ENCODE results near the gene GFRA1.

Gene GFRA1

GRCh38 chr10:116122664-116123063 is 150.3 kb downstream of the GFRA1 start:
- H3K9me3 ChIP-seq (ENCODE audit: control insufficient read depth, low read length): no peaks in the 10 kb centered on the region
- DNase-seq: no peak
- no peaks in the 10 kb centered on the region for H3K4me1 ChIP-seq (ENCODE audit: control insufficient read depth, insufficient read depth, low read length, poor library complexity, severe bottlenecking)
- no peaks in the 10 kb centered on the region for H3K27me3 ChIP-seq (replicated peaks; ENCODE audit: control insufficient read depth, insufficient read depth, low read length, poor library complexity, severe bottlenecking)
- H3K27ac ChIP-seq (ENCODE audit: insufficient read depth, low read length, poor library complexity, severe bottlenecking): no peak overlapping the region
- no peaks in the 10 kb centered on the region for H3K36me3 ChIP-seq (ENCODE audit: control insufficient read depth, insufficient read depth, low read length)
- no peak overlapping the region for H3K4me3 ChIP-seq (ENCODE audit: insufficient read depth, low read depth, low read length, poor library complexity, severe bottlenecking)

- no peaks in the 10 kb centered on the region for H3K27me3 ChIP-seq (replicated peaks; ENCODE audit: control insufficient read depth, insufficient read depth, low read length, poor library complexity, severe bottlenecking)
Observed at GRCh38 chr10:116121640-116122525, 151.1 kb downstream of the GFRA1 start.

DNA sequence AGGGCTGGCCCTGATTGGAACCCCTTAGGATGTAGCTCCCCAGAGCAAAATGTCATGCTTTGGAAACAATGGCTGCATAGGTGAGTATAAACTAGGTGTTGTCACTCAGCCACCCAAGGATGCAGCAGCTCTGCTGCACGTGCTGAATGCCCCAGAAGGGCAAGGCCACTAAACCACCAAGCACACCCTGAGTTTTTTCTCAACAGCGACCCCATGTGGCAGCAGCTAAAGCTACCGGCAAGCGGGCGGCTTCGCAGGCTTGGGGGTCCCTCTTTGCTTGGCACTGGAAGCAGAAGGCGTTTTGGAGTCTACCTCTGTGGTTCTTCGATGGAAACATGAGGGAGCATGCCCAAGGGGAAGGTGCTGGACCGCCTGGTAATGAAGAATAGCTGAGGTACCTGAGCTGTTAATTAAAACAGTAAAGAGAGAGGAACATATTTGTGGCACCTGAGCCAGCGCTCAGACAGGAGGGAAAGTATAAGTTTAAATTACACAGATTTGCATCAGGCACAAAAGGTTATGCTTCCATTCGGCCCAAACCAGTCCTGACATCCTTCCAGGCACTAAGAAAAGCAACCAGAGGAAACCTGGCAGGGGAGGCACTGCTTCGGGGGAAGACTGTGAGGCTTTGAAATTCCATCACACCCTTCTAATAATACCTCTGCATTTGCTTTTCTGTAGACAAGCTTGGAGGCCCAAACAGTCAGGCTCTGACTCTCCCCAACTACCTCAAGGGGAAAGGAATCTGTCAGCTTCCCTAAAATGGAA is 152.1 kb downstream of the GFRA1 start:
- Histone ChIP-seq H3K36me3 (ENCODE audit: control insufficient read depth, insufficient read depth, low read length) (no peaks in the 10 kb centered on the region), H3K27me3 (replicated peaks; ENCODE audit: control insufficient read depth, insufficient read depth, low read length, poor library complexity, severe bottlenecking) (no peaks in the 10 kb centered on the region), H3K4me1 (ENCODE audit: control insufficient read depth, insufficient read depth, low read length, poor library complexity, severe bottlenecking) (no peaks in the 10 kb centered on the region), H3K4me3 (ENCODE audit: insufficient read depth, low read depth, low read length, poor library complexity, severe bottlenecking) (no peak overlapping the region), H3K9me3 (ENCODE audit: control insufficient read depth, low read length) (no peaks in the 10 kb centered on the region), H3K27ac (ENCODE audit: insufficient read depth, low read length, poor library complexity, severe bottlenecking) (no peak overlapping the region)
- no peak for DNase-seq

More at GRCh38 chr10:116121640-116122525, 151.1 kb downstream of the GFRA1 start:
- Histone ChIP-seq H3K9me3 (ENCODE audit: control insufficient read depth, low read length) (no peaks in the 10 kb centered on the region), H3K4me1 (ENCODE audit: control insufficient read depth, insufficient read depth, low read length, poor library complexity, severe bottlenecking) (no peaks in the 10 kb centered on the region), H3K4me3 (ENCODE audit: insufficient read depth, low read depth, low read length, poor library complexity, severe bottlenecking) (no peak overlapping the region), H3K27ac (ENCODE audit: insufficient read depth, low read length, poor library complexity, severe bottlenecking) (no peak overlapping the region), H3K36me3 (ENCODE audit: control insufficient read depth, insufficient read depth, low read length) (no peaks in the 10 kb centered on the region)
- no peak for DNase-seq

- H3K4me3 ChIP-seq (ENCODE audit: insufficient read depth, low read depth, low read length, poor library complexity, severe bottlenecking): no peak overlapping the region
- H3K9me3 ChIP-seq (ENCODE audit: control insufficient read depth, low read length): no peaks in the 10 kb centered on the region
- no peaks in the 10 kb centered on the region for H3K27me3 ChIP-seq (replicated peaks; ENCODE audit: control insufficient read depth, insufficient read depth, low read length, poor library complexity, severe bottlenecking)
- no peaks in the 10 kb centered on the region for H3K4me1 ChIP-seq (ENCODE audit: control insufficient read depth, insufficient read depth, low read length, poor library complexity, severe bottlenecking)
- no peak for DNase-seq
- H3K27ac ChIP-seq (ENCODE audit: insufficient read depth, low read length, poor library complexity, severe bottlenecking): no peak overlapping the region
- no peaks in the 10 kb centered on the region for H3K36me3 ChIP-seq (ENCODE audit: control insufficient read depth, insufficient read depth, low read length)
Observed at GRCh38 chr10:116118847-116119246, 154.2 kb downstream of the GFRA1 start.

DNA sequence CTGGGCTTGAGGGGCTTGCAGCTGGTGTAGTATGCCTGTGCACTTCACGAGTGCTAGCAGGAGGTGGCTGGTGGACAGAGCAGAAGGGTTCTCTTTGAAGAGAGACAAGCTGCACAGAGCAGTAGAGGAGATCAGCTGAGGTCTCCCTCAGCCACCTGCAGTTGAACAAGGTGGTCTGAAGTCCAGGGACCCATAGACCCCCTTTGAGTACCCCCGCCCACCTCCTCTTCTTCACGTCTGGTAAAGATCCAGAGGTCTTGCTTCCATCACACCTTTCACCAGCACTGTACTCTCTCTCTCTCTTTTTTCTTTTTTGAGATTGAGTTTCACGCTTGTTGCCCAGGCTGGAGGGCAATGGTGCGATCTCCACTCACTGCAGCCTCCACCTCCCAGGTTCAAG is 157.2 kb downstream of the GFRA1 start:
- no peak for DNase-seq
- Histone ChIP-seq H3K9me3 (ENCODE audit: control insufficient read depth, low read length) (no peaks in the 10 kb centered on the region), H3K27ac (ENCODE audit: insufficient read depth, low read length, poor library complexity, severe bottlenecking) (no peak overlapping the region), H3K36me3 (ENCODE audit: control insufficient read depth, insufficient read depth, low read length) (no peaks in the 10 kb centered on the region), H3K4me3 (ENCODE audit: insufficient read depth, low read depth, low read length, poor library complexity, severe bottlenecking) (no peak overlapping the region), H3K27me3 (replicated peaks; ENCODE audit: control insufficient read depth, insufficient read depth, low read length, poor library complexity, severe bottlenecking) (no peaks in the 10 kb centered on the region), H3K4me1 (ENCODE audit: control insufficient read depth, insufficient read depth, low read length, poor library complexity, severe bottlenecking) (no peaks in the 10 kb centered on the region)

GRCh38 chr10:116115036-116115641 is 157.9 kb downstream of the GFRA1 start:
- no peaks in the 10 kb centered on the region for H3K4me1 ChIP-seq (ENCODE audit: control insufficient read depth, insufficient read depth, low read length, poor library complexity, severe bottlenecking)
- no peaks in the 10 kb centered on the region for H3K36me3 ChIP-seq (ENCODE audit: control insufficient read depth, insufficient read depth, low read length)
- DNase-seq: no peak
- no peak overlapping the region for H3K27ac ChIP-seq (ENCODE audit: insufficient read depth, low read length, poor library complexity, severe bottlenecking)
- no peak overlapping the region for H3K4me3 ChIP-seq (ENCODE audit: insufficient read depth, low read depth, low read length, poor library complexity, severe bottlenecking)
- no peaks in the 10 kb centered on the region for H3K27me3 ChIP-seq (replicated peaks; ENCODE audit: control insufficient read depth, insufficient read depth, low read length, poor library complexity, severe bottlenecking)
- H3K9me3 ChIP-seq (ENCODE audit: control insufficient read depth, low read length): no peaks in the 10 kb centered on the region

GRCh38 chr10:116113721-116114501 is 159.1 kb downstream of the GFRA1 start:
- Histone ChIP-seq H3K27ac (ENCODE audit: insufficient read depth, low read length, poor library complexity, severe bottlenecking) (no peak overlapping the region), H3K4me3 (ENCODE audit: insufficient read depth, low read depth, low read length, poor library complexity, severe bottlenecking) (no peak overlapping the region)
- DNase-seq: no peak

DNA sequence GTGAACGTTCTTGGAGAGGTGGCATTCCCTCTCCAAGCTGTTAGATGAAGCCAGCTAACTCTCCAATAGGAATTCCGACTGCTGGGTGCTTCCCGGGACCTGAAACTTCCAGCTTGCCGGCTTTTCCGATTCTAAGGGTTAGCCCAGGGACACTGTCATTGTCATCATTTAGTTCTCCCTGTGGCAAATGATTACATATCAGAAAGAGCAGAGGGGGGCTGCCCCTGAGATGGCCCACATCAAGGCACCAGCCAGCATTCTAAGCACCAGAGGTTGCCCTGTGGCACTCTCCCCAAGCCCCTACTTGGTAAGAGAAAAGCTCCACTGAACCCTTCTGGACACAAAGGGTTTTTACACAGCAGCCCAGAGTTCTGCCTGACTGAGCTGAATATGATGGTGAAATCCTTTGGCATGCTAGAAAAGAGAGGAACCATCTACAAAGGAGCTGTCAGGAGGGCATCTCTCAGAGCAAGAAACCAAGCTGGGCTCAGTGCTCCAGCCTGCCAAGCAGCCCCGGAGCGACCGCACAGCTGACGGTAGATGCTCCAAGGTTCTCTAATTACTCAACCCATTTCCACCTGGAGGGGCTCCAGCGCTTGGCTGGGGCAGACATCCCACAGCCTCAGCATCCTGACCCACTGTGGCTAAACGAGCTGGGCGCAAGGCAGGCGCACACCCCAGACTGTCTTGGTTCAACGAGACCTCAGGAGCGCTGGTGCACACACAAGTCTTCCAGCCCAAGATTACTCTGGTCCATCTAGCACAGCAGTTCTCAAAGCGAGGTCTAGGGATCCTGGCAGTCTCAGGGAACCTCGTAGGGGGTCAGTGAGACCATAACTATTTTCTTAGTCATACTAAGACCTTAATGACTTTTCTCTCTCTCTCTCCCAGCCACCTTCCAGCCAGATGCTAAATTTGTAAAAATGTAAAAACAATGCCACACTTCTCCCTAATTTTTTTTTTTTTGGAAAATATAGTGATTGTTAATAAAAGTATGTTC is 160.5 kb downstream of the GFRA1 start:
- no peak for DNase-seq
- Histone ChIP-seq H3K27me3 (replicated peaks; ENCODE audit: control insufficient read depth, insufficient read depth, low read length, poor library complexity, severe bottlenecking) (no peaks in the 10 kb centered on the region), H3K36me3 (ENCODE audit: control insufficient read depth, insufficient read depth, low read length) (no peaks in the 10 kb centered on the region), H3K9me3 (ENCODE audit: control insufficient read depth, low read length) (no peaks in the 10 kb centered on the region), H3K4me1 (ENCODE audit: control insufficient read depth, insufficient read depth, low read length, poor library complexity, severe bottlenecking) (no peaks in the 10 kb centered on the region), H3K27ac (ENCODE audit: insufficient read depth, low read length, poor library complexity, severe bottlenecking) (no peak overlapping the region), H3K4me3 (ENCODE audit: insufficient read depth, low read depth, low read length, poor library complexity, severe bottlenecking) (no peak overlapping the region)

More at GRCh38 chr10:116113721-116114501, 159.1 kb downstream of the GFRA1 start:
- Histone ChIP-seq H3K36me3 (ENCODE audit: control insufficient read depth, insufficient read depth, low read length) (no peaks in the 10 kb centered on the region), H3K27me3 (replicated peaks; ENCODE audit: control insufficient read depth, insufficient read depth, low read length, poor library complexity, severe bottlenecking) (no peaks in the 10 kb centered on the region), H3K4me1 (ENCODE audit: control insufficient read depth, insufficient read depth, low read length, poor library complexity, severe bottlenecking) (no peaks in the 10 kb centered on the region), H3K9me3 (ENCODE audit: control insufficient read depth, low read length) (no peaks in the 10 kb centered on the region)

Data from effector memory CD4-positive, alpha-beta T cell (primary cell).